Ascending aorta (tissue), 2 donors: ENCODE data around the gene GABPB2. TPM values are rescaled to one million over a fixed set of nuclear protein-coding genes. Genes with fewer than 3 reads are reported as not detected.

Experiments
- DNase-seq, 2 donors: peaks; one replicate each; pipeline ENCODE4 v3.0.0-alpha.2; 2019; ENCODE audit warnings: low spot score in 2 of 2
- H3K27ac ChIP-seq, 2 donors: fragments of 200-600 bp; sonication (generic); one replicate each; pipeline ENCODE4 v1.5.1; 2016 to 2017; ENCODE audit warnings: mild to moderate bottlenecking in 1 of 2
- H3K27me3 ChIP-seq: fragments of 200-600 bp; sonication (generic); one replicate; pipeline ENCODE4 v1.5.1; 2017
- H3K36me3 ChIP-seq, 2 donors: fragments of 200-600 bp; sonication (generic); one replicate each; pipeline ENCODE4 v1.5.1; 2016
- H3K4me1 ChIP-seq, 2 donors: fragments of 200-600 bp; sonication (generic); one replicate each; pipeline ENCODE4 v1.5.1; 2016 to 2017; ENCODE audit warnings: mild to moderate bottlenecking in 1 of 2
- H3K4me3 ChIP-seq, 2 donors: fragments of 200-600 bp; sonication (generic); one replicate each; pipeline ENCODE4 v1.5.1; 2016 to 2017; ENCODE audit warnings: mild to moderate bottlenecking in 1 of 2
- H3K9me3 ChIP-seq, 2 donors: fragments of 200-600 bp; sonication (generic); one replicate each; pipeline ENCODE4 v1.5.1; 2016
- CTCF ChIP-seq, 3 experiments: fragments of 200-600 bp in 2 of 3; fragments of 450-650 bp in 1 of 3; sonication (generic) in 2 of 3; IDR thresholded peaks; one replicate each; pipeline ENCODE4 v1.5.1; 2016 to 2019; ENCODE audit warnings: antibody characterized with exemption in 3 of 3, mild to moderate bottlenecking in 1 of 3, moderate library complexity in 1 of 3
- intact Hi-C: fragments of 100-400 bp; cut with DNase I; formaldehyde crosslinking; loops from one replicate; pipeline ENCODE4 v1.15.1; 2023
- total RNA-seq: library from RNA; depleted of rRNA; stranded (reverse); fragments of >200 nt; gene quantifications from one replicate; pipeline ENCODE4 v1.1.0, GENCODE V29; 2016

Gene GABPB2
- total RNA-seq, 1 donor from 2014 or later: 3.7 TPM

- intact Hi-C loops: no loop called here
- no peaks in the 10 kb centered on the region for H3K9me3 ChIP-seq
- TF ChIP-seq CTCF (IDR thresholded peaks at IDR 0.05): no peak
- peak overlapping the region; percentile 4 to 20 for H3K27ac ChIP-seq
- no peaks in the 10 kb centered on the region for H3K27me3 ChIP-seq
- H3K4me1 ChIP-seq: peaks cover 0 to 14% of the 10 kb centered on the region in 2 donors
- DNase-seq: no peak
- H3K36me3 ChIP-seq: peaks cover 32 to 44% of the 10 kb centered on the region in 2 donors
- H3K4me3 ChIP-seq: no peak overlapping the region
Measured at GRCh38 chr1:151158751-151159251, 88.2 kb downstream of the GABPB2 start.

- Histone ChIP-seq H3K27me3 (no peaks in the 10 kb centered on the region), H3K36me3 (peaks cover 32 to 44% of the 10 kb centered on the region in 2 donors), H3K9me3 (no peaks in the 10 kb centered on the region), H3K4me1 (peaks cover 0 to 19% of the 10 kb centered on the region in 2 donors), H3K27ac (peak overlapping the region; percentile 4 to 20), H3K4me3 (no peak overlapping the region)
- no peak for TF ChIP-seq CTCF (IDR thresholded peaks at IDR 0.05)
- no peak for DNase-seq
- intact Hi-C loops: no loop called here
Measured at GRCh38 chr1:151159373-151159772, 88.8 kb downstream of the GABPB2 start.

DNA sequence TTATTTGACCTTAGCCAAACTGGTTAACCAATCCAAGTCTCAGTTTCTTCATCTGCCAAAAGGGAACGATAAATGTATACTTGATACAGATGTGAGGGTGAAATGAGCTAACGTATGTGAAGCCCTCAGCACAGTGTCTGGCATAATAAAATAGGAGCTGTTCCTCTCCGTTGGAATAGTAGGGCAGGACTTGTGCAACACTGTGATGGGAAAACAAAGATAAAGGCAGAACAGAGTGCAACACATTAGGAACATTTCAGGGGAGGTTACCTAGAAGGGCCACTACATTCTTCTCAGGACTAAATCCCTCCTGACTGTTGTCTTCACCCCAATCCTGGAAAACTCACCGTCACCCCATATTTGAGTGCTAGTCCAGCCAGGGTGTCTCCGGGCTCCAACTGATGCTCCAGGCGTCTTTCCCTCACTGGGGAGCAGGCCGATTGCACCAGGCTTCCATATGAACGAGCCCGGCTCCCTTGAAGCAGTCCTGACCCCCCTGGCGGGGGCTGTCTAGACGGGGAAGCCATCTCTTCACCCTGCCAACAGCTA lies 94.2 kb downstream of the GABPB2 start:
- peaks cover 18 to 35% of the 10 kb centered on the region in 2 donors for H3K36me3 ChIP-seq
- peak overlapping the region; percentile 65 to 71 for H3K4me3 ChIP-seq
- H3K27ac ChIP-seq: peak overlapping the region; percentile 77 to 86
- peaks cover 10 to 30% of the 10 kb centered on the region in 2 donors for H3K4me1 ChIP-seq
- no peaks in the 10 kb centered on the region for H3K9me3 ChIP-seq
- TF ChIP-seq CTCF (IDR thresholded peaks at IDR 0.05): no peak
- intact Hi-C loops: loop anchor here (2.0 to 10.0 kb wide), 4 partner anchors 18 to 470 kb away; partner anchors contain the start of genes GABPB2, GOLPH3L, PIP5K1A and SEMA6C
- DNase-seq: peak in 1 of 2 donors; percentile 79
- no peaks in the 10 kb centered on the region for H3K27me3 ChIP-seq

GRCh38 chr1:151165281-151165737 lies 94.7 kb downstream of the GABPB2 start:
- Histone ChIP-seq H3K36me3 (peaks cover 19 to 35% of the 10 kb centered on the region in 2 donors), H3K4me3 (peak overlapping the region; percentile 65 to 71), H3K9me3 (no peaks in the 10 kb centered on the region), H3K27me3 (no peaks in the 10 kb centered on the region), H3K4me1 (peaks cover 10 to 28% of the 10 kb centered on the region in 2 donors), H3K27ac (peak overlapping the region; percentile 77 to 86)
- DNase-seq: no peak
- TF ChIP-seq CTCF (IDR thresholded peaks at IDR 0.05): no peak
- intact Hi-C loops: loop anchor here (2.0 to 10.0 kb wide), 4 partner anchors 19 to 471 kb away; partner anchors contain the start of genes GABPB2, GOLPH3L, PIP5K1A and SEMA6C

GRCh38 chr1:151165738-151166504 lies 95.4 kb downstream of the GABPB2 start, which contains the start of the genes LYSMD1 and SCNM1:
TSS of gene LYSMD1 (minus strand) at chr1:151165902. CDS start at chr1:151165258, 644 bp downstream.
TSS of gene SCNM1 (plus strand) at chr1:151166144. CDS start at chr1:151166153, 9 bp downstream.
- H3K4me1 ChIP-seq: peaks cover 10 to 23% of the 10 kb centered on the region in 2 donors
- DNase-seq: peak; percentile 91 to 99
- peaks cover 16 to 35% of the 10 kb centered on the region in 2 donors for H3K36me3 ChIP-seq
- no peaks in the 10 kb centered on the region for H3K27me3 ChIP-seq
- peak within 1 kb of the TSS; percentile 65 to 71 for H3K4me3 ChIP-seq
- H3K27ac ChIP-seq: peak within 1 kb of the TSS; percentile 77 to 86
- no peaks in the 10 kb centered on the region for H3K9me3 ChIP-seq
- intact Hi-C loops: loop anchor here (2.0 to 10.0 kb wide), 4 partner anchors 19 to 471 kb away; partner anchors contain the start of genes GABPB2, GOLPH3L, PIP5K1A and SEMA6C
- no peak for TF ChIP-seq CTCF (IDR thresholded peaks at IDR 0.05)
